HK-2 (cell line): ENCODE results near the gene MYO18A.
"Not testable (repeated sequence)": the region's sequence is repeated elsewhere in the genome, so short reads cannot be mapped to it uniquely, and the experiment has no call there.

ENCODE experiments used
- DNase-seq: peaks from one replicate; pipeline ENCODE4 v3.0.0-alpha.2; 2018; ENCODE audit not compliant: unreplicated experiment

MYO18A gene, protein sequence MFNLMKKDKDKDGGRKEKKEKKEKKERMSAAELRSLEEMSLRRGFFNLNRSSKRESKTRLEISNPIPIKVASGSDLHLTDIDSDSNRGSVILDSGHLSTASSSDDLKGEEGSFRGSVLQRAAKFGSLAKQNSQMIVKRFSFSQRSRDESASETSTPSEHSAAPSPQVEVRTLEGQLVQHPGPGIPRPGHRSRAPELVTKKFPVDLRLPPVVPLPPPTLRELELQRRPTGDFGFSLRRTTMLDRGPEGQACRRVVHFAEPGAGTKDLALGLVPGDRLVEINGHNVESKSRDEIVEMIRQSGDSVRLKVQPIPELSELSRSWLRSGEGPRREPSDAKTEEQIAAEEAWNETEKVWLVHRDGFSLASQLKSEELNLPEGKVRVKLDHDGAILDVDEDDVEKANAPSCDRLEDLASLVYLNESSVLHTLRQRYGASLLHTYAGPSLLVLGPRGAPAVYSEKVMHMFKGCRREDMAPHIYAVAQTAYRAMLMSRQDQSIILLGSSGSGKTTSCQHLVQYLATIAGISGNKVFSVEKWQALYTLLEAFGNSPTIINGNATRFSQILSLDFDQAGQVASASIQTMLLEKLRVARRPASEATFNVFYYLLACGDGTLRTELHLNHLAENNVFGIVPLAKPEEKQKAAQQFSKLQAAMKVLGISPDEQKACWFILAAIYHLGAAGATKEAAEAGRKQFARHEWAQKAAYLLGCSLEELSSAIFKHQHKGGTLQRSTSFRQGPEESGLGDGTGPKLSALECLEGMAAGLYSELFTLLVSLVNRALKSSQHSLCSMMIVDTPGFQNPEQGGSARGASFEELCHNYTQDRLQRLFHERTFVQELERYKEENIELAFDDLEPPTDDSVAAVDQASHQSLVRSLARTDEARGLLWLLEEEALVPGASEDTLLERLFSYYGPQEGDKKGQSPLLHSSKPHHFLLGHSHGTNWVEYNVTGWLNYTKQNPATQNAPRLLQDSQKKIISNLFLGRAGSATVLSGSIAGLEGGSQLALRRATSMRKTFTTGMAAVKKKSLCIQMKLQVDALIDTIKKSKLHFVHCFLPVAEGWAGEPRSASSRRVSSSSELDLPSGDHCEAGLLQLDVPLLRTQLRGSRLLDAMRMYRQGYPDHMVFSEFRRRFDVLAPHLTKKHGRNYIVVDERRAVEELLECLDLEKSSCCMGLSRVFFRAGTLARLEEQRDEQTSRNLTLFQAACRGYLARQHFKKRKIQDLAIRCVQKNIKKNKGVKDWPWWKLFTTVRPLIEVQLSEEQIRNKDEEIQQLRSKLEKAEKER (N-terminal part only)

DNA sequence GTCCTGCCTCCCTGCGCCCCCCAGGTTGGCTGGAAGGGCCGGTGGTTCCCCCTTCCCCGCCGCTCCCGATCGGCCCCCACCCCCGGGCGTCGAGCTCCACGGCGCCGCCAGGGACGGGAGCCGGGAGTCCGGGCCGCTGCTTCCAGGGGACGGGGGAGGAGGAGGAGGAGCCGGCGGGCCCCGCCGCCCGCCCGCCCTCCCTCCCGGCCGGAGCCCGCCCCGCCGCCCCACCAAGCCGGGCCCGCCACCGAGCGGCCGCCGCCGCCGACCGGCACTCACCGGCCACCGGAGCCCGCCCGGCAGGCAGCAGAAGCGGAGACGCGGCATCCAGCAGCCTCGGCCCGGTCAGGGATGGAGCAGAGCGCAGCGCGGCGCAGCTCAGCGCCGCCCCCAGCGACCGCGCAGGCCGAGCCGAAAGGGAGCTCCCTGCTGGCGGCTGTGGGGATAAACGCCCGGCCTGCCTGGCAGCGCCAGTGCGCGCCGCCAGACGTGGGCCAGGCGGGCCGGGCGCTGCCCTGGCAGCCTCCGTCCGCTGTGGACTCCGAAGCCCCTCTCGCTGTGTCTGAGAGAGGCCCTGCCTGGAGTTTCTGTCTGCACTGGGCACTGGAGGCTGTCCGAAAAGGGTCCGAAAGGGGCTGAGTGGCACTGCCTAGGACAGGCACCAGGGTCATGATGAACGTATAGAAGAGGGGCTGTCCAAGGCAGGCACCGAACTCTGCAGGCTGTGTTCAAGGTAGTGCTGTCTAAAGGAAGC lies at the start of gene MYO18A:
TSS of gene MYO18A (minus strand) at position 365 of the 754 bp plus-strand sequence. CDS start 13,458 bp downstream, outside the sequence.
- DNase-seq, result peak; percentile 80

DNA sequence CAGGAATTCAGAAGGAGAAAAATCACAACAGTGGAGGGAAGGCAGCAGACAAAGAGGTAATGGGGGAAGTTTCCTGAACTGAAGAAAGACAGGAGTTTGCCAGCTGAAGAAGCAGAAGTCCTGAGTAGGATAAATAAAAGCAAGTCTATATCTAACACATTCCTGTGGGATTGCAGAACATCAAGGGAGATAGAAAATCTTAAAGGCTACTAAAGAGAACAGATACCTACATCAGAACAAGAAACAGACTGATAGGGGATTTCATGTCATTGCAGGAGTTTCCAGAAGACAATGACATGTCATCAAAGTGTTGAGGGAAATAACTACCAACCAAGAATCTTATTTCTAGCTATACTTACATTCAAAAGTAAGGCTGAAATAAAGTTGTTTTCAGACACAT lies 45.2 kb upstream of the MYO18A start:
- no peak for DNase-seq

DNA sequence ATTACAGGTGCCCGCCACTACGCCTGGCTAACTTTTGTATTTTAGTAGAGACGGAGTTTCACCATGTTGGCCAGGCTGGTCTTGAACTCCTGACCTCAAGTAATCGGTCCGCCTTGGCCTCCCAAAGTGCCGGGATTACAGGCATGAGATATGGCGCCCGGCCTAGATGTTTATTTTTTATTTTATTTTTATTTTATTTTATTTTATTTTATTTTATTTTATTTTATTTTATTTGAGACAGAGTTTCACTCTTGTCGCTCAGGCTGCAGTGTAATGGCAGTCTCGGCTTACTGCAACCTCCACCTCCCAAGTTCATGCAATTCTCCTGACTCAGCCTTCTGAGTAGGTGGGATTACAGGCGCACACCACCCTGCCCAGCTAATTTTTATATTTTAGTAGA lies 41.1 kb upstream of the MYO18A start:
- DNase-seq, result not testable (repeated sequence)

DNA sequence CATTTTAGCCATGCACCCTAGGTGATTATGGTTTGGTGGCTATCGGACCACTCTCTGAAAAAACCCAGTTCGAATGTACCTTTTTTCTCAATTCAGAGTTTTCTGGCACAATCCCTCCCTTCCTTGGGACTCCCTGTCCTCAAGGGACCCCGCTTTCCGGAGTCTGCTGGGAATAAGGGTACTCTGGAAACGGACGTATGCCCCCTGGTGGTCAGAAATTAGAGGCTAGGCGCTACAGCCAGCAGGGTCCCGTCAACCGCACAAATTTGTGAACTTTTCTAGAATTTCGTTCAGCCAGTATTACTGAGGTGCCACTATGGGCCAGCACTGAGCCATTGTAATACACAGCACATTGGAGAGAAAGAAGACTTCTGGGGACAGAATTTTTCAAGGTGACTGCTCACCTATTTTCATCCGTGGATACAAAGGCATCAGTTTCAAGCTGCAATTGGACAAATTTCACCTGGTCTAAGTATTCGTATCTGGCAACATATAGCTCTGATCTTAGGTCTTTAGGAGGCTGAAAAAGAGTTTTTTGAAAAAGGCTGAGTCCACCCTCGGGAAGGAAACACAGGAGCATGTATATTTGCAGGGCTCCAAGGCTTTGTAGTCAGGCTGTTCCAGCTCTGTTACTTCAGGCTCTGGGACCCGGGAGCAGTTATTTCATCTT lies 39.3 kb upstream of the MYO18A start:
- peak; percentile 76 for DNase-seq

DNA sequence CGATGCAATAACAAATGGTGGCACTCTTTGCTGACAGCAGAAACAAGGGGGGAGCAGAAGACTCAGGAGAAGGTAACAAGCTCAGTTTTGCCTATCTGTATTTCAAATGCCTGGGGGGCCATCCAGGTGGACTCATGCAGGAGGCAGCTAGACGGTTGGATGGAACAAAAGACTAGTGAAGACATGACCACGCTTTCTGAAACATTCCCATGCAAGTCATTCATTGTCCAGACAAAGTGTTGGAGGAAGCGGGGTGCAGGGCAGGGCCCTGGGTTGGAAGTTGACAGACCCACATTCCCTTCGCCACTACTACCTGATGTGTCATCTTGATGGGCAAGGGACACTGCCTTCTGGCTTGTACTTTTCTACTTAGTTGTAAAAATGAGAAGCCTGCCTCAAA lies 36.7 kb upstream of the MYO18A start:
- no peak for DNase-seq

DNA sequence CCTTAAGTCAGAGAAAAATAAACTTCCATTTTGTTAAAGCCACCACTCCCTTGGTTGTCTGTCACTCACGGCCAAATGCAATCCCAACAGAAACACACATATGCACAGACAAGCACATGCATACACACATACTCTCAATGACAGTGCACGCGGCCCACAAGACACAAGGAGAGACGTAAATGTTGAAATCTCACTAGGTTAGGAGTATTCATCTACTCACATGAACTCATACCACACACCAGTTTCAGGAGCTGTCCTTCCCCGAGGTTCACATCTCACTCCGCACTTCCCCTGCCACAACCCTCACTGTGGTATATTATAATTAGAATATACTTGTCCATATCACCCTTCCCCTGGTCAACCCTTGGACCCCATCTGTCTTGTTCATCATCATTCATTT lies 36.0 kb upstream of the MYO18A start:
- no peak for DNase-seq

DNA sequence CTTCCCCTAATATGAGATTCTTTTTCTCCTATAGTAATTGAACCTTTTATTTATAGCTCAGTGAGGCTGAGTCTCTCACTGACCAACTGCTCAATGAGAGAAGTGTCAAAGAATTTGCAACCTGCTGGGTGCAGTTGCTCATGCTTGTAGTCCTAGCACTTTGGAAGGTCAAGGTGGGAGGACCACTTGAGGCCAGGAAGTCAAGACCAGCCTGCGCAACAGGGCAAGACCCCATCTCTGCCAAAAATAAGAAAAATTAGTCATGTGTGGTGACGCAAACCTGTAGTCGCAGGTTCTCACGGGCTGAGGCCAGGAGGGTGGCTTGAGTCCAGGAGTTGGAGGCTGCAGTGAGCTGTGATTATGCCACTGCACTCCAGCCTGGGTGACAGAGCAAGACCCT lies 35.5 kb upstream of the MYO18A start:
- DNase-seq, result no peak

DNA sequence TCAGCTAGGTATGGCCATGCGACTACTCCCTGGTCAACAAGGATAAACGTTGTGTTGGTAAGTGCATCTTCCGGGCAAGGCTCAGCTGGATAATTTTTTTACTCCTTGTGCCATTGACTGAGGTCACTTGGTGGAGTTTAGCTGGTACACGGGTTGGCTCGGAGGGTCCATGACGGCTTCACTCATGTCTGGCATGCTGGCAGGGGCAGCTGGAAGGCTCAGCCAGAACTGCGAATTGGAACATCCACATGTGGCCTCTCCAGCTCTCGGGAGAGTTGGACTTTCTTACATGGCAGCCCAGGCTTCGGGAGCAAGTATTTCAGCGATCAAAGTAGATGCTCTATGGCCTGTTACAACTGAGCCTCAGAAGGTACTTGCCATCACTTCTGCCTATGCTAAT lies 35.0 kb upstream of the MYO18A start:
- no peak for DNase-seq

DNA sequence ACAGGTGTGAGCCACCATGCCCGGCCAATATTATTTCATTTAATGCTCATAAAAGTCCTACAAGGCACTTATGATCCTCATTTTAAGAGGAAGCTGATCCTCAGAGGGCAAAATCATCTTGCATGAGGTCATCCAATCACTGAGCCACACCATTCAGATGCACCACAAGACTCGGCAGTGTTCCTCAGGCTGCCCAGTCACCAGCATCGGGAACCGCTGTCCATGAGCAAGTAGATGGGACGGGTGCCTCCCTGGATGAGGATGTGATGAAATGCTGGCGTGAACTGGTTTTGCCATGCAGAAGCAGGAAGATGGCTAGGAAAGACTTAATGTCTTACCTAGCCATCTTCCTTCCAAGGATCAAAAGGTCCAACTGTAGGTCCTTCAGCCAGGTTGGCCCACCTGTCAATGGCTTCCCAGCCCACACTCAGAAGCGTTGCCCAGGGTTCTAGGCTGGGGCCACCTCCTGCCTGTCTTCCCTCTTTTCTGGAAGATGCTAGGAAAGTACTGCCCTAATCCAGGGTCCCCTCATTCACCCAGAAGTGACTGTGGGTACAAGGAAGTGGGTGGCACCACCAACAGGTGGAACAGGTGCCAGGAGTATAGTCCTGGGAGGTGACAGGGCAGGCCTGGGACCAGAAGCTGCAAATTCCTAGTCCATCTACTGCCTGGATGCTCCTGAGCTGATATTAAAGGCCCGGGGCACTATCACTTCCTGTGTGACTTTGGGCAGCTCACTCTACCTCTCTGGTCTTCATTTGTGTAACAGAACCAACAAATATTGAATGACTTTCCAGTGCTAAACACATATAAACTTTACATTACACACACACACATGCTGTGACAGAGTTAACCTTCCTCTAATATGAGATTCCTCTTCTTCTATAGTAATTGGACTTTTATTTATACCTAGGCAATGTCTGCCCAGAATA lies 34.3 kb upstream of the MYO18A start:
- DNase-seq, result no peak

DNA sequence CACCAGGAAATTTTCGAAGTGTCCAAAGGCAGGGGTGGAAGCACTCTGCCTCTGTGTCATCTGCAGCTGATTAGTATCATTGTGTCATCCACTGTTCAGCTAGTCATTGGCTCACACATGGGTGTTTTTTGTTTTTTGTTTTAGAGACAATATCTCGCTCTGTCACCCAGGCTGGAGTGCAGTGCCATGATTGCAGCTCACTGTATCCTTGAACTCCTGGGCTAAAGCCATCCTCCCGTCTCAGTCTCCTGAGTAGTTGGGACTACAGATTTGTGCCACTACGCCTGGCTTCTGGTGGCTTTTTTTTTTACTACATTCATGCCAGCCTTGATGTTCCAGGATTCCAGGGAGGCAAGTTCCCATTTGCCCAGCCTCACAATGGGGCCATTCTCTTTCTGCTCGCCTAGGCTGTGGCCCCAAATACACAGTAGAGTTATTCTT lies 32.5 kb upstream of the MYO18A start:
- DNase-seq, result no peak

DNA sequence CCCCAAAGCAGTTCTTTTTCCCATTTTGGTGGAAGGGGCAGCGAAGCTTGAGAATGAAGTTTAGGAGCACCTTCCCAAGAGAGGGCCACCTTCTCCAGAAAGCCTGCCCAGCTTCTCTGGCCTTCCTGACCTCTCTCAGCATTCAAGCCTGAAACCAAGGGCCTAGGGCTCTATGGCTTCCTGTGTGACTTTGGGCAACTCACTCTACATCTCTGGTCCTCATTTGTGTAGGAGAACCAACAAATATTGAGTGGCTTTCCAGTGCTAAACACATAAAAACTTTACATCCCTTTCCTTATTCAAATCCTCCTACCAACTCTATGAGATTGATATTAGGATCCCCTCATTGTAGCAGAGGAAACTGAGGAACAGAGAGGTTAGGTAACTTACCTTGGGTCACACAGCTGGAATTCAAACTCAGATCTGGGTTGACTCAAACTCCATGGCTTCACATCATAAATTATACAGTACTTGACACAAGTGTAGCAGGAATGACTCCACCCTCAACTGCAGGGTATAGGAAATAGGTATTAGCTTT lies 32.0 kb upstream of the MYO18A start:
- DNase-seq, result no peak

DNA sequence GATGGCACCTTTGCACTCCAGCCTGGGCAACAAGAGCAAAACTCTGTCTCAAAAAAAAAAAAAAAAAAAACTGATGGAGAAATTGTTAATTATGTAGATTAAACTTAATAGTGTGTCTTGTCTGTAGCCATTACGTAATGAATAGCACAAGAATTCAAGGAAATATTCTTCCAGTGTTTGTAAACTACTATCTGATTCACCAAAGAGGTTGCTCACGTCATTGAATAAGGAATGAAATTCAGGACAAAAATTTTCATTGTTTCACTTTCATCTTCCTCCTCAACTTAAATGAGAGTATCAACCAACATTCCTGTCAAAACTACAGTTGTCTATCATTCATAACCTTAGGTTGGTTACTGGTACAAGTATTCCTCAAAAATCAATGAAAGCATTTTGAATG lies 30.7 kb upstream of the MYO18A start:
- no peak for DNase-seq

DNA sequence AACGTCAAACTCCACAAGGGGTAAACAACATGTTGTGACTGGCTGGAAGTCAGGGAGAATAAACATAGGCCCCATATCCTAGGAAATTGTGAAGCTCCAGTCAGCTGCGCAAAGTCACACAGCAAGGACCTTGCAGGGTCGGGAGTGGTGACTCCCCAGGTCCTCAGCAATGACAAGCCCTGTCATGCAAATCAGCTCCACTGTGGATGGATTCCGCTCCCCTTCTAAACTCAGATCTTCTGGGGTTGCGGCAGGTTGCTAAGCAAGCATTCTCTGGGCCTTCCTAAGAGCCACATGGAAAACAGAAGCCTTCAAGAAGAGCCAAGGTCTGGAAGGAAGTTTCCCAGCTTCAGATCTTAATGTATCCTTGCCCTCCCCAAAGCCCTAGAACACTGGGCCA lies 28.9 kb upstream of the MYO18A start:
- no peak for DNase-seq

DNA sequence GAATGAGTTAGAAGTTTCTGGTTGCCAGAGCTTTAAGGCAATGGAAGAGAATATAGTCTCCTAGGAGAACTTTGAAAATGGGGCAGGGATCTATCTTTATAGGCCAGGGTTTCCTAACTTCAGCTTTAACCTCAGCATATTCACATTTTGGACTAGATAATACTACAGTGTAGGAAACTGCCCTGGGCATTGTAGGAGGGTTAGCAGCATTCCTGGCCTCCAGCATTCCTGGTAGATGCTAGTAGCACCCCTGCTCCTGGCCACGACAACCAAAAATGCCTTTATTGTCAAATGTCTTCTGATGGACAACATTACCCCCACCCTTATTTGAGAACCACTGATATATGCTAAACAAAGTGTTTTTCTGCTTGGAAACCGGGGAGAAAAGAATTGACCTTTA lies 27.8 kb upstream of the MYO18A start:
- no peak for DNase-seq

DNA sequence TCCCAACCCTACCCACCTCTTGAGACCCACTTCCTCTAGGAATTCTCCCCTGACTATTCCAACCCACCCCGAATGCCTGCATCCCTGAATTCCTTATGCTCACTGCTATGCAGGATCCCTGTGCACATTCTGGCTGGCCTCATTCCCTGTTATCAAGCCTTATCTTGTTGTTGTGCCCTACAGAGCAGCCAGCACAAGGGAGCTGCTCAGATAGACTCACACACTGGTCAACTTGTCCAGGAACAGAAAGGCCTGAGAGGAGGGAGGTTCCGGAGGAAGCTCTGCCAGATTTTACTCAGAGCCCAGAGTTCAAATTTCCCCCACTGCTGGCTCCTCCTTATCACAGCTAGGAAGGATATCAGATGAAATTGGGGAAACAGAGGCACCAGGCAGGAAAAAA lies 24.8 kb upstream of the MYO18A start:
- DNase-seq, result no peak

DNA sequence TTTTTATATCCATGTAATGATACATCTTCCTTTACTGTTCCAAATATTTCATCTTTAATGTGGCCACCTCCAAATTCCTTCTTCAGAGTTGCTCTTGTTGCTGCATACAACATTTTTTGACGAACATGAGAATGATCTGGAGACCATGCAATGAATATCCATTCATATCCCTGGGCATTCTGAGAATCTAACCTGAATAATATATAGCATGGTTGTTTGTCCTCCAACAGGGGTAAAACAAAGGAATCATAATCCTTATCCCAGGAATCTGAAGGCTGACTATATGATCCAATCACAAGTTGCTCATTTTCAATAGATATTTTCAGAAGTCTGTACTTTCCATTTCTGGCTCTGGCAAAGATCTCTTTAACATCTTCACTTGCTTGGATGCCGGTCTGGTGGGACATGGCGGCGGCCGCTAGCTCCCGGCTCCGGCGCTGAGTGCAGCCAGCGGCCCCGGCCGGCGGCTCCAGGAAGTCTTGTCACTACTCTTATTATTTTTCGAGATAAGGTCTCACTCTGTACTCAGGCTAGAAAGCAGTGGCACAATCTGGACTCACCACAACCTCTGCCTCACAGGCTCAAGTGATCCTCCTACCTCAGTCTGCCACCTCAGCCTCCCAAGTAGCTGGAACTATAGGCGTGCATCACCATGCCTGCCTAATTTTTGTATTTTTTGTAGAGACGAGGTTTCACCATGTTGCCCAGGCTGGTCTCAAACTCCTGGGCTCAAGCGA lies 24.0 kb upstream of the MYO18A start:
- DNase-seq, result not testable (repeated sequence)

DNA sequence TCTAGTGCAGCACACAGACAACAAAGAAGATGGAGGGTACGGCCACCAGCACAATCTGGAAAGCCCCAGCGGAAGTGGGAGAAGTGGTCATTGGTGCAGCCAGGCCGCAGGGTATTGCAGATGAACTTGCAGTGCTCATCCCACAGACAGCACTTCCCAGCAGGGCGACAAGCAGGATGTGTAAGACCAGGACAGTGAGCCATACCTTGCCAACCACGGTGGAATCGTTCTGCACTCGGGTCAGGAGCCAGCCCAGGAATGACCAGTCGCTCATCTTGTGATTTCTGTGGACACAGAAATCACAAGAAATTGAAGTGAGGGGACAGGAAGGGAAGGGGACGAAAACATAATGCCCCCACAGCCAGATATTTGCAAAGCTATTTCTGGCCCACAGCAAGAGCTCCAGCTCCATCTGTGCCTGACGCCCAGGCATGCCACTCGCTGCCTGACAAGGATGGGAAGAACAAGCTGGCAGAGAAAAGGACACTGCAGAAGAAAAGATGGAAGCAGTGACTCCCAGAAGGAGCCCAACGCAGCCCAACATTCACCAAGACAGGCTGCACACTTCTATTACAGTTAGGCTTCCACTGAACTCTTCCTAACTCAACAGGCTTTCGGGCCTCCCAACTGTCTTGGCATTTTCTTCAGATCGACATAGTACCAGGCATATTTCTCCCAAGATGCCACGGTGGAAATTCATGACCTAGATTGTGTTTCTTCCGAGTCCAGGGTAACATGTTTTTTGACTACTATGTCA lies 17.5 kb upstream of the MYO18A start:
- no peak for DNase-seq
